DLD1 (cell line): ENCODE results near the gene MYO16.

Source experiments
- in situ Hi-C: cut with HindIII; loops from 2 replicates; pipeline ENCODE4 v1.10.0; 2017; ENCODE audit warnings: low sequenced_read_pairs

The MYO16 gene

GRCh38 chr13:109166804-109167203 lies 537.4 kb downstream of the MYO16 start:
- in situ Hi-C loops = no loop called here

- in situ Hi-C loops = no loop called here
Observed at GRCh38 chr13:109172136-109172535, 542.7 kb downstream of the MYO16 start.

- in situ Hi-C loops = no loop called here
Observed at GRCh38 chr13:109175666-109176065, 546.3 kb downstream of the MYO16 start.

- in situ Hi-C loops = no loop called here
Observed at GRCh38 chr13:109180905-109181425, 551.6 kb downstream of the MYO16 start.

GRCh38 chr13:109182777-109183465 lies 553.5 kb downstream of the MYO16 start:
- in situ Hi-C loops = no loop called here

GRCh38 chr13:109191413-109191812 lies 562.0 kb downstream of the MYO16 start:
- in situ Hi-C loops = no loop called here

GRCh38 chr13:109192306-109192705 lies 562.9 kb downstream of the MYO16 start:
- in situ Hi-C loops = no loop called here

- in situ Hi-C loops = no loop called here
Observed at GRCh38 chr13:109196948-109197347, 567.5 kb downstream of the MYO16 start.

- in situ Hi-C loops = no loop called here
Observed at GRCh38 chr13:109198585-109198984, 569.2 kb downstream of the MYO16 start.

- in situ Hi-C loops = no loop called here
Observed at GRCh38 chr13:109199280-109199679, 569.9 kb downstream of the MYO16 start.

GRCh38 chr13:109200556-109200955 lies 571.1 kb downstream of the MYO16 start:
- in situ Hi-C loops = no loop called here

- in situ Hi-C loops = no loop called here
Observed at GRCh38 chr13:109203587-109203986, 574.2 kb downstream of the MYO16 start.

- in situ Hi-C loops = no loop called here
Observed at GRCh38 chr13:109204252-109204651, 574.8 kb downstream of the MYO16 start.

- in situ Hi-C loops = no loop called here
Observed at GRCh38 chr13:109204657-109205056, 575.2 kb downstream of the MYO16 start.

GRCh38 chr13:109205315-109205714 lies 575.9 kb downstream of the MYO16 start:
- in situ Hi-C loops = no loop called here

- in situ Hi-C loops = no loop called here
Observed at GRCh38 chr13:109206616-109207015, 577.2 kb downstream of the MYO16 start.

GRCh38 chr13:109207622-109208021 lies 578.2 kb downstream of the MYO16 start:
- in situ Hi-C loops = no loop called here

- in situ Hi-C loops = no loop called here
Observed at GRCh38 chr13:109208522-109208921, 579.1 kb downstream of the MYO16 start.

- in situ Hi-C loops = no loop called here
Observed at GRCh38 chr13:109209526-109209925, 580.1 kb downstream of the MYO16 start.

- in situ Hi-C loops = no loop called here
Observed at GRCh38 chr13:109211616-109212015, 582.2 kb downstream of the MYO16 start.

- in situ Hi-C loops = no loop called here
Observed at GRCh38 chr13:109212650-109213049, 583.2 kb downstream of the MYO16 start.

GRCh38 chr13:109213714-109214113 lies 584.3 kb downstream of the MYO16 start:
- in situ Hi-C loops = no loop called here

GRCh38 chr13:109214393-109214792 lies 585.0 kb downstream of the MYO16 start:
- in situ Hi-C loops = no loop called here
